Calu3 (cell line): Measurements from ENCODE around the gene RBMS2. TPM values are rescaled to one million over a fixed set of nuclear protein-coding genes. Genes with fewer than 3 reads are reported as not detected.
A peak's percentile ranks its signal among the peaks of the same experiment; 100 is the strongest.

Experiments
- BruUV-seq: library from RNA; stranded (reverse); fragments of 400-500 nt; replicated peaks from 2 replicates; lab custom pipeline; 2021; lab: Mats Ljungman, UMichigan
- CTCF ChIA-PET: fragments of 300-600 bp; sonication (Branson Sonifier 250); formaldehyde crosslinking; loops from one replicate; lab custom pipeline; 2022; ENCODE audit warnings: antibody characterized with exemption; lab: Charles Lee
- DNase-seq: peaks from one replicate; pipeline ENCODE4 v3.0.0; 2022
- H3K27ac Mint-ChIP-seq: one replicate; pipeline ENCODE4 v1.8.0; 2022; ENCODE audit warnings: mixed read lengths; ENCODE audit not compliant: unreplicated experiment
- H3K27me3 Mint-ChIP-seq: one replicate; pipeline ENCODE4 v1.8.0; 2022; ENCODE audit warnings: mixed read lengths; ENCODE audit not compliant: unreplicated experiment
- H3K36me3 Mint-ChIP-seq: one replicate; pipeline ENCODE4 v1.8.0; 2022; ENCODE audit warnings: mild to moderate bottlenecking, moderate library complexity, mixed read lengths; ENCODE audit not compliant: insufficient read depth, unreplicated experiment
- H3K4me1 Mint-ChIP-seq: one replicate; pipeline ENCODE4 v1.8.0; 2022; ENCODE audit warnings: mild to moderate bottlenecking, low read depth, mixed read lengths; ENCODE audit not compliant: unreplicated experiment
- H3K4me3 Mint-ChIP-seq: one replicate; pipeline ENCODE4 v1.8.0; 2022; ENCODE audit warnings: mild to moderate bottlenecking, low read depth, moderate library complexity, mixed read lengths; ENCODE audit not compliant: unreplicated experiment
- H3K9me3 Mint-ChIP-seq: one replicate; pipeline ENCODE4 v1.8.0; 2022; ENCODE audit warnings: low read depth, mixed read lengths; ENCODE audit not compliant: unreplicated experiment
- CTCF ChIP-seq: fragments of 200-600 bp; IDR thresholded peaks from one replicate; pipeline ENCODE4 v1.8.0; 2022; ENCODE audit warnings: antibody characterized with exemption; ENCODE audit not compliant: unreplicated experiment
- intact Hi-C: fragments of 100-400 bp; cut with micrococcal nuclease; formaldehyde crosslinking; loops from one replicate; pipeline ENCODE4 v1.10.0; 2022; ENCODE audit not compliant: unreplicated experiment
- total RNA-seq: library from RNA; stranded (reverse); gene quantifications from 2 replicates; pipeline ENCODE4 v1.2.3, GENCODE V29; 2022

The RBMS2 gene
- total RNA-seq, 1 experiment from 2014 or later: 105 TPM

GRCh38 chr12:56545023-56545604 lies 23.5 kb downstream of the RBMS2 start:
- DNase-seq: no peak
- Mint-ChIP-seq H3K9me3 (no peaks in the 10 kb centered on the region), H3K4me3 (no peak overlapping the region), H3K4me1 (peaks cover 8% of the 10 kb centered on the region), H3K36me3 (peaks cover 26% of the 10 kb centered on the region), H3K27ac (no peak overlapping the region), H3K27me3 (no peaks in the 10 kb centered on the region)
- CTCF ChIA-PET: interaction anchor here (0.5 kb wide), 1 partner anchor 538 kb away, joined by 6 read pairs; no protein-coding TSS in a partner anchor
- no peak for TF ChIP-seq CTCF
- BruUV-seq: no TSS peak
- intact Hi-C loops: no loop called here

GRCh38 chr12:56546680-56547079 lies 25.1 kb downstream of the RBMS2 start:
- no peak for TF ChIP-seq CTCF
- BruUV-seq: no TSS peak
- no peak overlapping the region for H3K4me3 Mint-ChIP-seq
- CTCF ChIA-PET: interaction anchor here (0.7 to 1.0 kb wide), 2 partner anchors 10 to 25 kb away, joined by 3 read pairs; partner anchors contain the start of gene RBMS2
- no peak for DNase-seq
- no peaks in the 10 kb centered on the region for H3K27me3 Mint-ChIP-seq
- no peaks in the 10 kb centered on the region for H3K9me3 Mint-ChIP-seq
- intact Hi-C loops: no loop called here
- peaks cover 26% of the 10 kb centered on the region for H3K36me3 Mint-ChIP-seq
- no peak overlapping the region for H3K27ac Mint-ChIP-seq
- peaks cover 15% of the 10 kb centered on the region for H3K4me1 Mint-ChIP-seq

GRCh38 chr12:56551070-56551469 lies 29.4 kb downstream of the RBMS2 start:
- BruUV-seq: no TSS peak
- intact Hi-C loops: no loop called here
- Mint-ChIP-seq H3K4me3 (no peak overlapping the region), H3K27me3 (no peaks in the 10 kb centered on the region), H3K9me3 (no peaks in the 10 kb centered on the region), H3K36me3 (peaks cover 6% of the 10 kb centered on the region), H3K27ac (no peak overlapping the region), H3K4me1 (peaks cover 17% of the 10 kb centered on the region)
- TF ChIP-seq CTCF: no peak
- no peak for DNase-seq
- CTCF ChIA-PET: no interaction called here

GRCh38 chr12:56565510-56566101 lies 44.0 kb downstream of the RBMS2 start:
- H3K27me3 Mint-ChIP-seq: no peaks in the 10 kb centered on the region
- peaks cover 8% of the 10 kb centered on the region for H3K4me1 Mint-ChIP-seq

More at GRCh38 chr12:56565510-56566101, 44.0 kb downstream of the RBMS2 start:
- TF ChIP-seq CTCF: no peak
- H3K9me3 Mint-ChIP-seq: no peaks in the 10 kb centered on the region
- H3K36me3 Mint-ChIP-seq: peaks cover 68% of the 10 kb centered on the region
- H3K27ac Mint-ChIP-seq: peak overlapping the region; percentile 8
- CTCF ChIA-PET: no interaction called here
- no TSS peak for BruUV-seq
- no peak for DNase-seq
- intact Hi-C loops: no loop called here
- H3K4me3 Mint-ChIP-seq: no peak overlapping the region
